Duodenal mucosa (tissue), 2 donors: Measurements from ENCODE around the gene COL5A1.
"Not testable (repeated sequence)": the region's sequence is repeated elsewhere in the genome, so short reads cannot be mapped to it uniquely, and the experiment has no call there.

Experiments used
- H3K27ac ChIP-seq: one replicate; pipeline ENCODE4 v1.7.0; 2013; ENCODE audit warnings: low read depth, low read length
- H3K27me3 ChIP-seq, 2 donors: one replicate each; pipeline ENCODE4 v1.7.0; 2013; ENCODE audit warnings: low read length in 2 of 2, control low read depth in 1 of 2; ENCODE audit not compliant: insufficient read depth in 2 of 2, control insufficient read depth in 1 of 2
- H3K36me3 ChIP-seq, 2 donors: one replicate each; pipeline ENCODE4 v1.7.0; 2013; ENCODE audit warnings: low read length in 2 of 2, control low read depth in 1 of 2; ENCODE audit not compliant: insufficient read depth in 2 of 2, control insufficient read depth in 1 of 2
- H3K4me1 ChIP-seq, 2 donors: one replicate each; pipeline ENCODE4 v1.7.0; 2013; ENCODE audit warnings: low read length in 2 of 2, control low read depth in 1 of 2; ENCODE audit not compliant: insufficient read depth in 2 of 2, control insufficient read depth in 1 of 2
- H3K4me3 ChIP-seq, 2 donors: one replicate each; pipeline ENCODE4 v1.7.0; 2013; ENCODE audit warnings: low read length in 2 of 2, low read depth in 1 of 2
- H3K9ac ChIP-seq, 2 donors: one replicate each; pipeline ENCODE4 v1.7.0; 2013; ENCODE audit warnings: low read length in 2 of 2, low read depth in 1 of 2
- H3K9me3 ChIP-seq, 2 donors: one replicate each; pipeline ENCODE4 v1.7.0; 2013; ENCODE audit warnings: low read length in 2 of 2, control low read depth in 1 of 2; ENCODE audit not compliant: control insufficient read depth in 1 of 2

COL5A1 gene

DNA sequence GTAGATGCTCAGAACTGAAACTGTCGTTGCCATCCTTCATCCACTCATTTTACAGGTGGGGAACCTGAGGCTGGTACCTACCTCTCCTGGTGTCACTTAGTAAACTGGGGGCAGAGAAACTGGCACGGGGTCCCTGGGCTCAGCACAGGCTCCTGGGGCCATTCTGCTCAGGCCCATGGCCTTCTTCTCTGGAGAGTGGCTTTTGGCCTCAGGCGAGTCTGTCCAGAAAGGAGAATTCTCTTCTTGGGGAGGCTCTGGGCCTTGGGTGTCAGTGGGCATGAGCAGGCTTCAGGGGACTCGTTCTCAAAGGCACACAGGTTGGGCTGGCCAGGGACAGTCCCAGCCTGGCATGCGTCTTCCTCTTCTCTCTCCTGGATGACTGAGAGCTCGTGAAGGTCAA, 24.6 kb downstream of the COL5A1 start:
- Histone ChIP-seq H3K9me3 (peaks cover 0 to 2% of the 10 kb centered on the region in 2 donors), H3K4me1 (no peaks in the 10 kb centered on the region), H3K27me3 (no peaks in the 10 kb centered on the region), H3K36me3 (no peaks in the 10 kb centered on the region), H3K9ac (no peak overlapping the region), H3K4me3 (no peak overlapping the region), H3K27ac (no peak overlapping the region)

DNA sequence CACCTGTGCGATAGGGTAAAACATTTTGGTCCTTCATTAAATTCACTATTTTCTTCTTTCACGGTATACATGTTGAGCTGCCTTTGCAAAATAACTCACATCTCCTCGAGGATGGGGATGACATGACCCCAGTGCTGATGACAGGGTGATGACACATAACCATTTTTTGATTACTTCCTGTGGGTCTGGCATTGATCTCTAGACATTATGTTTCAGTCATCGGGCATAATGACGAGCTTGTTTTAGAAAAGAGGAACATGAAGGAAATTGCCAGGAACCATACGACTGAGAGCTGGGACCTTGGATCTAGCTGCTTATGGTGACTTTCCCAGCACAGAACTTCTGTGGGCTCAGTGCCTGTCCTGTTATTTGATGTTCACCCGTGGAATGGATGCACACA, 25.2 kb downstream of the COL5A1 start:
- Histone ChIP-seq H3K36me3 (no peaks in the 10 kb centered on the region), H3K9me3 (no peaks in the 10 kb centered on the region), H3K4me1 (no peaks in the 10 kb centered on the region), H3K27ac (no peak overlapping the region), H3K27me3 (no peaks in the 10 kb centered on the region), H3K4me3 (no peak overlapping the region), H3K9ac (no peak overlapping the region)

DNA sequence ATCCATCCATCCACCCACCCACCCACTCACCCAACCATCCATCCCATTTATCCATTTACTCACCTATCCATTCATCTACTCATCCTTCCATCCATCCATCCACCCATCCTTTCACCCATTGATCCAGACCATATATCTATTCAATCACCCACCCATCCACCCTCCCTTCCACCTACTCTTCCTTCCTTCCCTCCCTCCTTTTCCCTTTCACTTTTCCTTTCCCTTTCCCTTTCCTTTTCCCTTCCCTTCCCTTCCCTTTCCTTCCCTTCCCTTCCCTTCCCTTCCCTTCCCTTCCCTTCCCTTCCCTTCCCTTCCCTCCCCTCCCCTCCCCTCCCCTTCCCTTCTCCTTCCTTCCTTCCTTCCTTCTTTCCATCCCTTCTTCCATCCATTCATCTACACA, 27.4 kb downstream of the COL5A1 start:
- H3K4me3 ChIP-seq, H3K36me3 ChIP-seq, H3K9ac ChIP-seq, H3K4me1 ChIP-seq, H3K9me3 ChIP-seq, H3K27me3 ChIP-seq, H3K27ac ChIP-seq: not testable (repeated sequence)

DNA sequence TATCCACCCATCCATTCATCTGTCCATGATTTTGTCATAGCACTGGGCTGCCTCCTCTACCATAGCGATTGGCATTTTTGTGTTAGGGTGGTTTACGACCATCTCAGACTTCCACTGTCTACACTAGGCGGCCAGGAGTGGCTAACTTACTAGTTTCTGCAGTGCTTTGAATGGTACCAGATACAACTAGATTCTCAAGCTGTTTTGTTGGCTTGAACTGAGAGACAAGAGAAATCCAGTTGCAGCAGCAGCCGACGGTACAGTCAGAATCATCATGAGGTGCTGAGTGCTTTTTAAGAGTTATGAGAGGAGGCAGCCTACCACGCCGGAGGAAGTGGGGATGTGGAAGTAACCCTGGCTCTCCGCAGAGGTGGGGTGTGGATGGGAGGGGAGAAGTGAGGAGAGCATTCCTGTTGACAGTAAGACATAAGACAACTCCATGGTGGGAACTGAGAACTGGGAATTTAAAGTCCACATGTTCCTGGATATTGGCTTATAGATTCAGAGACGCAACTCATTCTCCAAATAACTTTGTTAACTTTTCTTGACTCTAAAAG, 27.9 kb downstream of the COL5A1 start:
- H3K27ac ChIP-seq, result no peak overlapping the region

DNA sequence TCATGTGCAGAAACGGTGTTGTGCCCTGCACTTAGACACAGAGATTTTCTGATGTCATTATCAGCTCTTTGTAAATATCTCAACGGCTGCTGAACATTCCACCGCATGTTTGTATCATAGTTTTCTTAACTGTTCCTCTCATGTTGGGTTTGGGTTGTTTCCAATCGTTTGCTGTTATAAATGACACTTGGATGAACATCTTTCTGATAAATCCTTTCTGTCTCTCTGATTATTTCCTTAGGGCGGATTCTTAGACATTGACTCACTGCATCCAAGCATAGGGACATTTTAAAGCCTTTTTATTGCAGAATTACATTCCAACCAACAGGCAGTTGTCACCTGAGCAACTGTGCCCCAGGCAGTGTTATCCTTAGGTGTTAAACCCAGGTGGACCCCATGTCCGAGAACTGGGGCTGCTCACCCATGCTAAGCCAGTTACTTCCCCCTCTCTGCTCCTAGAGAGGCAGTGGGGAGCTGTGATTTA, 28.5 kb downstream of the COL5A1 start:
- no peaks in the 10 kb centered on the region for H3K27me3 ChIP-seq
- no peaks in the 10 kb centered on the region for H3K4me1 ChIP-seq
- H3K27ac ChIP-seq, result no peak overlapping the region
- no peak overlapping the region for H3K9ac ChIP-seq
- H3K36me3 ChIP-seq, result no peaks in the 10 kb centered on the region
- H3K9me3 ChIP-seq, result no peaks in the 10 kb centered on the region
- H3K4me3 ChIP-seq, result no peak overlapping the region

More for the DNA sequence above, 27.9 kb downstream of the COL5A1 start:
- no peaks in the 10 kb centered on the region for H3K4me1 ChIP-seq
- no peaks in the 10 kb centered on the region for H3K27me3 ChIP-seq
- H3K36me3 ChIP-seq, result no peaks in the 10 kb centered on the region
- no peak overlapping the region for H3K4me3 ChIP-seq
- H3K9ac ChIP-seq, result no peak overlapping the region
- H3K9me3 ChIP-seq, result no peaks in the 10 kb centered on the region

DNA sequence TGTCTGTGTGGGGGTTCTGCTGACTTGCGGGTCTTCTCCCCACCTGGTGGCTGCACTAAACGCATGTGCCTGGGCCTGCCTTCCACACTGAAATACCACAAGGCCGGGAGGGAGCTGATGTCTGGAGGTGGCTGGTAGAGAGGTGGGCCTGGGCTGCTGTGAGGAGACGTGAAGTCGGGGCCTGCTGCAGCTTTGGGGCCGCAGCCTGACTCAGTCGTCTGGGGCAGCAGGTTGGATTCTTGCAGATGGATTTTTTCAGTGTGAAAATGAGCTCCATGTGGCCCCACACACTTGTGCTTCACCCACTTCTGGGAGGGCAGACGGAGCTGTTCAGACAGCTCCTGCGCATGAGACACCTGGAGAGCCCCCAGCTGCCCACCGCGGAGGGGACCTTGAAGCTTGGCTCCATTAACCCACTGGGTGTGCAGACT, 29.3 kb downstream of the COL5A1 start:
- no peak overlapping the region for H3K27ac ChIP-seq
- no peak overlapping the region for H3K4me3 ChIP-seq
- H3K9me3 ChIP-seq, result no peaks in the 10 kb centered on the region
- H3K36me3 ChIP-seq, result no peaks in the 10 kb centered on the region
- H3K4me1 ChIP-seq, result no peaks in the 10 kb centered on the region
- H3K9ac ChIP-seq, result no peak overlapping the region
- no peaks in the 10 kb centered on the region for H3K27me3 ChIP-seq

DNA sequence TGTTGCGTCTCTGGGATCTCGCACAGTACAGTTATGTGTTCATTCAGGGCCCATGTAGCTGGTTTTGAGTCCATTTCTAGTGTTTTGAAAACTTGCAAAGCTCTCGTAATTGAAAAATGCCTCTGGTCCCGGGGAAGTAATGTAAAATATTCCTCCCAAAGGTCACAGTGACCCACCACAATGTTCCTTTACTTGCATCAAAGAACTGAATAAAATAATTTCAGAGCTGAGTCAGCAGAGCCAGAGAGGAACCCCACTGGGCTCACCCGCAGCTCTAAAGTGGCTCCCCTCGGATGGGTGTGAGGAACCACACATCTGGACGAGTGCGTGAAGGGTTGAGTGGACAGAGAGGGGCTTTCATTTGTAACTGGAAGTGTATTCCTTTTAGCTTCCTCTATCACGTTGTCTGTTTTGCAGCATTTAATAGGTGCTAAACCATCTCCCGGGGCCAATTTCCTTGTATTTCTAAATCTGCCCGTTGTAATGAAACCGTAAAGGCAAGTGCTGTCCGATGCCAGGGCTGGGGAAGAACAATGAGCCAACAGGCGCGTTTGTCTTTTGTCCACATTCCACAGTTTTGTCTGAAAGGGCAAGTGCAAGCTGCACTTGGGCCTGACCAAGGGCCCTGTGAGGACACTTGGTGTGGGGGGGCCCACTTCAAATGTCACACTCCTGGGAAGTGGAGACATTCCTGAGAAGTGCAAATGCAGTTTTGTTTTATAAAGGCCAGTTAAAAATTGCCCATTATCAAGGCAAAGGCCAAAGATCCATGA, 29.9 kb downstream of the COL5A1 start:
- H3K4me1 ChIP-seq, result no peaks in the 10 kb centered on the region
- H3K27me3 ChIP-seq, result no peaks in the 10 kb centered on the region
- H3K9ac ChIP-seq, result no peak overlapping the region
- no peak overlapping the region for H3K27ac ChIP-seq
- no peaks in the 10 kb centered on the region for H3K9me3 ChIP-seq
- no peaks in the 10 kb centered on the region for H3K36me3 ChIP-seq
- no peak overlapping the region for H3K4me3 ChIP-seq

DNA sequence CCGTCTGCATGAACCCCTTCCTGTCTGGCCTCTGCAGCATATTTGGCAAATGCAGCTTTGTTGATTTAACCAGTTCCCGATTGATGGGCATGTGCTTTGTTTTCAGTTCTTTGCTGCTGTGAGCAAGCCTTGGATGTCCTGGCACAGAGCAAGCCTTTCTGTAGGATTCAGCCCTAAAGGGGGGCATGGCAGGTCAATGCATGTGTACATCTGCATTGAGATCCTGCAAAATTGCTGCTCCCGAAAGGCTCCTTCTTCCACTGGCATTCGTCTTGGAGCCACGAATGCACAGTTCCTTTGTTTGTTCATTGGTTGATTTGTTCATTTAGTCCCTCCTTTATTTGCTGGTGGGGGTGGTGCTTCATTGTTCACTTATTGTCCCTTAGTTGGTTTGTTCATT, 34.8 kb downstream of the COL5A1 start:
- no peak overlapping the region for H3K4me3 ChIP-seq
- no peaks in the 10 kb centered on the region for H3K9me3 ChIP-seq
- no peak overlapping the region for H3K27ac ChIP-seq
- no peaks in the 10 kb centered on the region for H3K4me1 ChIP-seq
- no peak overlapping the region for H3K9ac ChIP-seq
- no peaks in the 10 kb centered on the region for H3K36me3 ChIP-seq
- no peaks in the 10 kb centered on the region for H3K27me3 ChIP-seq

DNA sequence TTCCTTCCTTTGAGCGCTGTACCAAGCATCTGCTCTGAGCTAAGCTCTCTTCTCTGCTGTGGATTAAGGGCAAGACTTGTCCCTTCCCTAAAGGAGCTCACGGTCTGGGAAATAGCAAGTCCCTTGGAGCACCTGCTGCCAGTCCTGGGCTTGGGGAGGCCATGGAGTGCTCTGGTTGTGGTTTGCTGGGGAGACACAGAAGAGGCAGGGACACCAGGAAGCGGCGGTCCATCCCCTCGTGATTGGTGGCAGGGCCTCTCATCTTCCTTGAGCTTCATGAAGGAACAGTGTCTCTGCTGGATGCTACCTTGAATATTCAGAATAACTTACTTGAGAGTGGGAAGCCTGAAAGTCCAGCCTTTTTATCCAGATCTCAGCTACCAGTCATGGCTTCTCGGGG, 35.3 kb downstream of the COL5A1 start:
- no peaks in the 10 kb centered on the region for H3K4me1 ChIP-seq
- H3K9ac ChIP-seq, result no peak overlapping the region

DNA sequence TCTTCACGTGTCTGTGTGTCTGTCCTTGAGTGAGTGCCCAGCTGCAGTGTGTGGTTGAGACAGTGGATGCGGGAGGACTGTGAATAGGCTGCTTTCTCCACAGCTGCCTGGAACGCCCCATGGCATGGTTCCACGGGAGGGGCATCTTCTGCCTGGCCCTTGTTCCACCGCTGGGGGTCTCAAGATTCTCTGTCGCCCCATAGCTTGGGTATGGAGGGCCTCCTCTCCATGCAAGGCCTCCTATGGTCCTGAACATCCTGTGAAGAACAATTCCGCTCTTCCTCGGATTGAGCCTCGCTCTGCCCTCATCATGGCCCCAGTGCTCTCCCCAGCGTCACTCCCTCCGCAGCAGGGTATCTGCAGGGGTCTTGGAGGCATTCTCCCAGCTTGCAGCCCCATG, 36.1 kb downstream of the COL5A1 start:
- no peaks in the 10 kb centered on the region for H3K27me3 ChIP-seq
- no peaks in the 10 kb centered on the region for H3K36me3 ChIP-seq
- no peaks in the 10 kb centered on the region for H3K9me3 ChIP-seq
- no peak overlapping the region for H3K27ac ChIP-seq
- no peak overlapping the region for H3K9ac ChIP-seq
- H3K4me1 ChIP-seq, result no peaks in the 10 kb centered on the region
- no peak overlapping the region for H3K4me3 ChIP-seq

More for the DNA sequence above, 35.3 kb downstream of the COL5A1 start:
- Histone ChIP-seq H3K27ac (no peak overlapping the region), H3K9me3 (no peaks in the 10 kb centered on the region), H3K36me3 (no peaks in the 10 kb centered on the region), H3K4me3 (no peak overlapping the region), H3K27me3 (no peaks in the 10 kb centered on the region)
